SU-DHL-6 (cell line): ENCODE data around the gene SHC2.

ENCODE experiments used
- H2AFZ ChIP-seq: fragments of 200-600 bp; sonication (generic); 2 replicates; pipeline ENCODE4 v1.6.1; 2014; ENCODE audit warnings: low read depth, mild to moderate bottlenecking, moderate library complexity, mixed read lengths, antibody characterized with exemption, low read length; ENCODE audit not compliant: severe bottlenecking
- H3F3A ChIP-seq: fragments of 200-600 bp; shearing (Covaris generic); 2 replicates; pipeline ENCODE4 v1.6.0; 2016; ENCODE audit warnings: antibody characterized with exemption, mild to moderate bottlenecking; ENCODE audit not compliant: insufficient read depth
- H3K27ac ChIP-seq: fragments of 200-600 bp; sonication (generic); 2 replicates; pipeline ENCODE4 v1.5.1; 2016; ENCODE audit warnings: low read depth, mild to moderate bottlenecking, low read length, moderate library complexity, mixed read lengths
- H3K27me3 ChIP-seq: fragments of 200-600 bp; sonication (generic), shearing (Covaris generic); 2 replicates; pipeline ENCODE4 v1.6.0; 2014; ENCODE audit warnings: mild to moderate bottlenecking, low read length
- H3K36me3 ChIP-seq: fragments of 200-600 bp; sonication (generic); 2 replicates; pipeline ENCODE4 v1.6.1; 2014; ENCODE audit warnings: mild to moderate bottlenecking, low read length, mixed read lengths
- H3K4me2 ChIP-seq: fragments of 300-600, 200-600 bp; shearing (Covaris generic), sonication (generic); 2 replicates; pipeline ENCODE4 v1.6.0; 2014; ENCODE audit warnings: low read length, low read depth, mild to moderate bottlenecking; ENCODE audit not compliant: poor library complexity, severe bottlenecking
- H3K4me3 ChIP-seq: fragments of 200-600 bp; sonication (generic); 2 replicates; pipeline ENCODE4 v1.5.1; 2014; ENCODE audit warnings: antibody characterized with exemption, low read length, mild to moderate bottlenecking, mixed read lengths; ENCODE audit not compliant: insufficient read depth, poor library complexity, severe bottlenecking
- H3K79me2 ChIP-seq: fragments of 200-600 bp; sonication (generic); 2 replicates; pipeline ENCODE4 v1.6.1; 2014; ENCODE audit warnings: mild to moderate bottlenecking, low read length, moderate library complexity; ENCODE audit not compliant: insufficient read depth
- H3K9ac ChIP-seq: fragments of 200-600 bp; sonication (generic); 2 replicates; pipeline ENCODE4 v1.7.0; 2014; ENCODE audit warnings: mild to moderate bottlenecking, low read length
- H3K9me2 ChIP-seq: fragments of 200-600 bp; sonication (generic); replicated peaks from 2 replicates; pipeline ENCODE4 v1.6.1; 2014; ENCODE audit warnings: low read length; ENCODE audit not compliant: insufficient read depth
- H3K9me3 ChIP-seq: fragments of 200-600 bp; sonication (generic); 2 replicates; pipeline ENCODE4 v1.6.1; 2014; ENCODE audit warnings: low read length, mixed read lengths; ENCODE audit not compliant: insufficient read depth
- H4K20me1 ChIP-seq: fragments of 200-600 bp; sonication (generic); 2 replicates; pipeline ENCODE4 v1.6.1; 2014; ENCODE audit warnings: low read depth, mild to moderate bottlenecking, antibody characterized with exemption, low read length, moderate library complexity, mixed read lengths
- CTCF ChIP-seq: fragments of 200-600 bp; sonication (generic); IDR thresholded peaks from one replicate; pipeline ENCODE4 v1.5.1; 2017; ENCODE audit warnings: antibody characterized with exemption, mild to moderate bottlenecking, low read length, moderate library complexity; ENCODE audit not compliant: insufficient read depth, poor library complexity, severe bottlenecking
- EZH2phosphoT487 ChIP-seq: fragments of 200-600 bp; sonication (generic), shearing (Covaris generic); conservative IDR thresholded peaks from 2 replicates; pipeline ENCODE4 v1.6.1; 2018; ENCODE audit warnings: mild to moderate bottlenecking, antibody characterized with exemption, low read length, moderate library complexity, mixed read lengths

The SHC2 gene

GRCh38 chr19:501646-502045, 40.8 kb upstream of the SHC2 start:
- Histone ChIP-seq H2AFZ (no peak overlapping the region), H4K20me1 (no peaks in the 10 kb centered on the region), H3K9me3 (no peaks in the 10 kb centered on the region), H3K27me3 (no peaks in the 10 kb centered on the region), H3K9me2 (no peaks in the 10 kb centered on the region), H3F3A (no peaks in the 10 kb centered on the region), H3K79me2 (no peaks in the 10 kb centered on the region), H3K4me2 (no peak overlapping the region), H3K9ac (no peak overlapping the region), H3K4me3 (no peak overlapping the region), H3K36me3 (no peaks in the 10 kb centered on the region), H3K27ac (no peak overlapping the region)
- TF ChIP-seq EZH2phosphoT487 (no peak), CTCF (no peak)

DNA sequence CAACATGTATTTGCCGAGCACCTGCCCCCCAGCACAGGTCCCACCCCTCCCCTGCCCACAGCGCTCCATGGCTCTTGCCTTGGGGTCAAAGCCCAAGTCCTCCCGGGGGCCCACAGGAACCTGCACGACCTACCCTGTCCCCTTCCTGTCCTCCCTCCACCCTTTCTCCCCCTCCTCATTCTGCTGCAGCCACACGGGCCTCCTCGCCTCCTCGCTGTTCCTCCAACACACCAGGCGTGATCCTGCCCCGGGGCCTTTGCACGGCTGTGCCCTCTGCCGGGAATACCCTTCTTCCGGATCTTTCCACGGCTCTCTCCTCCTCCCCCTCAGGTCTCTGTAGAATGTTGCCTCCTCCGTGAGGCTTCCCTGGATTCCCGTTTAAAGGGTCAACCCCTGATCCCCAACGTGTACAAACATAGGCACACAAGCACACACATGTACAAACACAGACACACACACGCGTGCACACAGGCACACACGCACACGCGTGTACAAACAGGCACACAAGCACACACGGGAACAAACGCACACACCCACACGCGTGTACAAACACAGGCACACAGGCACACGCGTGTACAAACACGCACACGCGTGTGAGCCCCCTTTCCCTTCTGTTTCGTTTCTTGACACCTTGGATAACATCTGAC, 38.3 kb upstream of the SHC2 start:
- Histone ChIP-seq H3K9me2 (no peaks in the 10 kb centered on the region), H3K36me3 (no peaks in the 10 kb centered on the region), H3K9me3 (no peaks in the 10 kb centered on the region), H3K27me3 (no peaks in the 10 kb centered on the region), H3K4me2 (no peak overlapping the region), H4K20me1 (no peaks in the 10 kb centered on the region), H3K79me2 (no peaks in the 10 kb centered on the region), H2AFZ (no peak overlapping the region), H3K27ac (no peak overlapping the region), H3K9ac (no peak overlapping the region), H3K4me3 (no peak overlapping the region), H3F3A (no peaks in the 10 kb centered on the region)
- TF ChIP-seq CTCF: no peak
- no peak for TF ChIP-seq EZH2phosphoT487

DNA sequence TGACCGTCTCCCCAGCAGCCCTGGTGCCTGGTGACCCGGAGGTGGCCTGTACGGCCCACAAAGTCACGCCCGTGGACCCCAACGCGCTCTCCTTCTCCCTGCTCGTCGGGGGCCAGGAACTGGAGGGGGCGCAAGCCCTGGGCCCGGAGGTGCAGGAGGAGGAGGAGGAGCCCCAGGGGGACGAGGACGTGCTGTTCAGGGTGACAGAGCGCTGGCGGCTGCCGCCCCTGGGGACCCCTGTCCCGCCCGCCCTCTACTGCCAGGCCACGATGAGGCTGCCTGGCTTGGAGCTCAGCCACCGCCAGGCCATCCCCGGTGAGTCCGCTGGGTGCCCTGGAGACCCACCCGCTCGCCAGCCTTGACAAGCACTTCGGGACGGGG, 37.7 kb upstream of the SHC2 start:
- Histone ChIP-seq H3K9ac (no peak overlapping the region), H3K4me3 (no peak overlapping the region), H3K4me2 (no peak overlapping the region)

More for the DNA sequence above, 37.7 kb upstream of the SHC2 start:
- Histone ChIP-seq H3K9me2 (no peaks in the 10 kb centered on the region), H3K9me3 (no peaks in the 10 kb centered on the region), H3F3A (no peaks in the 10 kb centered on the region), H3K27me3 (no peaks in the 10 kb centered on the region), H3K27ac (no peak overlapping the region), H3K36me3 (no peaks in the 10 kb centered on the region), H3K79me2 (no peaks in the 10 kb centered on the region), H2AFZ (no peak overlapping the region), H4K20me1 (no peaks in the 10 kb centered on the region)
- TF ChIP-seq CTCF: no peak
- TF ChIP-seq EZH2phosphoT487: no peak
